H1 (cell line): ENCODE measurements around the gene RIIAD1.

Experiments used
- TEAD4 ChIP-seq: IDR thresholded peaks from 2 replicates; pipeline ENCODE4 v1.6.1; 2012; ENCODE audit warnings: low read depth, low read length, inconsistent platforms, mixed read lengths
- YY1 ChIP-seq: IDR thresholded peaks from 2 replicates; pipeline ENCODE4 v1.6.1; 2011; ENCODE audit warnings: low read depth, mild to moderate bottlenecking, low read length
- TF ChIP-seq, protein P1 (sequence below), 3 experiments: IDR thresholded peaks; 1 replicate in 2 of 3; 2 replicates in 1 of 3; pipeline versions ENCODE4 v1.5.1 to v1.6.1; 2011; ENCODE audit warnings: low read length in 3 of 3, mild to moderate bottlenecking in 3 of 3, inconsistent platforms in 2 of 3, low read depth in 1 of 3, moderate library complexity in 1 of 3; ENCODE audit not compliant: insufficient read depth in 1 of 3; ENCODE audit errors: control extremely low read depth in 1 of 3

- TF ChIP-seq, protein P1, sequence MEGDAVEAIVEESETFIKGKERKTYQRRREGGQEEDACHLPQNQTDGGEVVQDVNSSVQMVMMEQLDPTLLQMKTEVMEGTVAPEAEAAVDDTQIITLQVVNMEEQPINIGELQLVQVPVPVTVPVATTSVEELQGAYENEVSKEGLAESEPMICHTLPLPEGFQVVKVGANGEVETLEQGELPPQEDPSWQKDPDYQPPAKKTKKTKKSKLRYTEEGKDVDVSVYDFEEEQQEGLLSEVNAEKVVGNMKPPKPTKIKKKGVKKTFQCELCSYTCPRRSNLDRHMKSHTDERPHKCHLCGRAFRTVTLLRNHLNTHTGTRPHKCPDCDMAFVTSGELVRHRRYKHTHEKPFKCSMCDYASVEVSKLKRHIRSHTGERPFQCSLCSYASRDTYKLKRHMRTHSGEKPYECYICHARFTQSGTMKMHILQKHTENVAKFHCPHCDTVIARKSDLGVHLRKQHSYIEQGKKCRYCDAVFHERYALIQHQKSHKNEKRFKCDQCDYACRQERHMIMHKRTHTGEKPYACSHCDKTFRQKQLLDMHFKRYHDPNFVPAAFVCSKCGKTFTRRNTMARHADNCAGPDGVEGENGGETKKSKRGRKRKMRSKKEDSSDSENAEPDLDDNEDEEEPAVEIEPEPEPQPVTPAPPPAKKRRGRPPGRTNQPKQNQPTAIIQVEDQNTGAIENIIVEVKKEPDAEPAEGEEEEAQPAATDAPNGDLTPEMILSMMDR (IDR thresholded peaks at IDR 0.05; ENCODE audit: control extremely low read depth in 1 of 3, insufficient read depth in 1 of 3, low read depth in 1 of 3, low read length in 3 of 3) = no peak
- TF ChIP-seq TEAD4 (no peak), YY1 (no peak)
Observed at GRCh38 chr1:151733126-151733525, 11.8 kb downstream of the RIIAD1 start.
